K562 (cell line): ENCODE results near the gene PDHB. TPM values are rescaled to one million over a fixed set of nuclear protein-coding genes. Genes with fewer than 3 reads are reported as not detected.

Experiments
- AFF1 ChIP-seq, 2 experiments: fragments of 450-650 bp; IDR thresholded peaks; 2 replicates each; pipeline ENCODE4 v1.6.1; 2018; ENCODE audit warnings: mild to moderate bottlenecking in 2 of 2, low read depth in 1 of 2; ENCODE audit not compliant: partially characterized antibody in 2 of 2
- ATF7 ChIP-seq: fragments of 450-650 bp; IDR thresholded peaks from 2 replicates; pipeline ENCODE4 v1.7.1; 2014; ENCODE audit warnings: mild to moderate bottlenecking, moderate library complexity
- CBFA2T2 ChIP-seq: fragments of 450-650 bp; conservative IDR thresholded peaks from 2 replicates; pipeline ENCODE4 v1.6.1; 2017; ENCODE audit warnings: mild to moderate bottlenecking
- E2F3 ChIP-seq: fragments of 250-450 bp; sonication (Bioruptor Pico); IDR thresholded peaks from 2 replicates; pipeline ENCODE4 v1.4.0; 2020; ENCODE audit warnings: mild to moderate bottlenecking
- HDAC6 ChIP-seq: IDR thresholded peaks from 2 replicates; pipeline ENCODE4 v1.6.1; 2012; ENCODE audit warnings: low read depth, mild to moderate bottlenecking, control low read depth, inconsistent platforms, low read length, moderate library complexity
- HMBOX1 ChIP-seq: sonication (generic); IDR thresholded peaks from 2 replicates; pipeline ENCODE4 v1.6.1; 2016
- HNRNPK ChIP-seq: fragments of 200-400 bp; formaldehyde crosslinking; IDR thresholded peaks from one replicate; pipeline ENCODE4 v1.6.1; 2018; ENCODE audit warnings: mild to moderate bottlenecking, low read depth, low read length; ENCODE audit not compliant: poor library complexity, severe bottlenecking
- MNT ChIP-seq, 2 experiments: fragments of 450-650 bp; conservative IDR thresholded peaks; 2 replicates each; pipeline ENCODE4 v1.6.1; 2017; ENCODE audit warnings: mild to moderate bottlenecking in 2 of 2, moderate library complexity in 2 of 2
- MTA2 ChIP-seq: fragments of 450-650 bp; IDR thresholded peaks from 2 replicates; pipeline ENCODE4 v1.6.1; 2016; ENCODE audit warnings: low read depth
- PHTF2 ChIP-seq: fragments of 250-450 bp; sonication (Bioruptor Pico); IDR thresholded peaks from 2 replicates; pipeline ENCODE4 v1.5.0; 2021; ENCODE audit warnings: mild to moderate bottlenecking
- SAP30 ChIP-seq: fragments of 200-600 bp; sonication (generic); IDR thresholded peaks from 2 replicates; pipeline ENCODE4 v1.6.1; 2012; ENCODE audit warnings: borderline replicate concordance, low read depth, mild to moderate bottlenecking, moderate library complexity, low read length, control low read depth, inconsistent platforms; ENCODE audit not compliant: insufficient read depth, poor library complexity, severe bottlenecking
- SRSF9 ChIP-seq: fragments of 200-400 bp; formaldehyde crosslinking; IDR thresholded peaks from 2 replicates; pipeline ENCODE4 v1.6.1; 2017; ENCODE audit warnings: low read depth, low read length, borderline replicate concordance
- TCFL5 ChIP-seq: fragments of 250-450 bp; sonication (Bioruptor Pico); conservative IDR thresholded peaks from 2 replicates; pipeline ENCODE4 v1.6.1; 2021; ENCODE audit warnings: mild to moderate bottlenecking, moderate library complexity, matching md5 sums
- TEAD4 ChIP-seq, 2 experiments: sonication (generic) in 1 of 2; formaldehyde crosslinking in 1 of 2; IDR thresholded peaks; 2 replicates each; pipeline versions ENCODE4 v1.6.1 to v1.8.0; 2012 to 2022; ENCODE audit warnings: borderline replicate concordance in 1 of 2, inconsistent platforms in 1 of 2, low read length in 1 of 2, mild to moderate bottlenecking in 1 of 2, missing genetic modification reagents in 1 of 2
- XRCC3 ChIP-seq: fragments of 450-650 bp; IDR thresholded peaks from 2 replicates; pipeline ENCODE4 v1.6.1; 2017; ENCODE audit warnings: mild to moderate bottlenecking, moderate library complexity
- ZFP1 ChIP-seq: fragments of 450-650 bp; formaldehyde crosslinking; IDR thresholded peaks from 2 replicates; pipeline ENCODE4 v1.4.0; 2020; ENCODE audit warnings: mild to moderate bottlenecking, mixed read lengths
- ZFPM2 ChIP-seq: fragments of 250-450 bp; sonication (Bioruptor Pico); IDR thresholded peaks from 2 replicates; pipeline ENCODE4 v1.5.1; 2022; ENCODE audit warnings: mild to moderate bottlenecking
- ZNF165 ChIP-seq: fragments of 250-450 bp; sonication (Bioruptor Pico); IDR thresholded peaks from 2 replicates; pipeline ENCODE4 v1.4.0; 2020; ENCODE audit warnings: borderline replicate concordance
- ZNF561 ChIP-seq: fragments of 450-650 bp; formaldehyde crosslinking; conservative IDR thresholded peaks from 2 replicates; pipeline ENCODE4 v1.4.0; 2020; ENCODE audit warnings: mild to moderate bottlenecking, moderate library complexity
- ZNF589 ChIP-seq: fragments of 200-800 bp; sonication (Bioruptor generic); IDR thresholded peaks from 2 replicates; pipeline ENCODE4 v1.6.1; 2016; ENCODE audit warnings: low read depth, missing genetic modification characterization, missing compliant biosample characterization
- ZNF76 ChIP-seq: fragments of 250-450 bp; sonication (Bioruptor Pico); IDR thresholded peaks from 2 replicates; pipeline ENCODE4 v1.4.0; 2020; ENCODE audit warnings: mild to moderate bottlenecking, moderate library complexity, borderline replicate concordance
- polyA plus RNA-seq, 8 experiments: library from polyadenylated mRNA; depleted of rRNA in 4 of 8; stranded (reverse) in 5 of 8; unstranded in 3 of 8; fragments of >200 nt; fragmentation: Nextera tagmentation in 2 of 8; fragmentation: Illumina TruSeq in 1 of 8; extraction: Ambion mirVana in 2 of 8; extraction: Trizol in 1 of 8; gene quantifications; 2 replicates each; pipeline versions ENCODE4 v1.2.1 to v1.2.3, GENCODE V29; 2011 to 2014; ENCODE audit warnings: inconsistent platforms in 1 of 8, missing spikeins in 1 of 8
- total RNA-seq, 7 experiments: library from RNA; depleted of rRNA in 6 of 7; stranded (reverse); fragments of >200 nt in 6 of 7; fragmentation: Illumina TruSeq in 2 of 7; extraction: Trizol in 2 of 7; gene quantifications; 2 replicates each; pipeline versions ENCODE4 v1.2.1 to v1.2.3, GENCODE V29; 2011 to 2021; ENCODE audit warnings: low replicate concordance in 1 of 7

Gene PDHB
- total and polyA plus RNA-seq, 9 of the 15 experiments (the other 6 are each of a cell fraction or from before 2014, with no cell fraction given) = 51.2 to 178 (median 85.2) TPM

- TF ChIP-seq ZNF76 (CRISPR knock-in tag) (no peak), AFF1 (IDR thresholded peaks at IDR 0.05; ENCODE audit: low read depth in 1 of 2, partially characterized antibody in 2 of 2) (no peak), ATF7 (peak; percentile 47; the same call in 1 of the 2 replicates), ZFP1 (CRISPR knock-in tag) (no peak), SAP30 (no peak), XRCC3 (no peak), CBFA2T2 (peak; percentile 58), PHTF2 (CRISPR knock-in tag) (no peak), E2F3 (no peak), SRSF9 (no peak), ZNF561 (no peak), MTA2 (no peak), TCFL5 (no peak), MNT (conservative IDR thresholded peaks at IDR 0.05) (0 out of 4 replicates have a peak, but pooled peaks of 1 of the 2 experiments have one; percentile 37), HDAC6 (no peak), ZNF165 (CRISPR knock-in tag) (no peak), ZNF589 (CRISPR knock-in tag) (no peak), HNRNPK (no peak), HMBOX1 (no peak), TEAD4 (IDR thresholded peaks at IDR 0.05; ENCODE audit: low read length) (peak; percentile 81), TEAD4 (CRISPR knock-in tag; IDR thresholded peaks at IDR 0.05; ENCODE audit: borderline replicate concordance) (no peak), ZFPM2 (CRISPR knock-in tag) (no peak)
Observed at GRCh38 chr3:58471025-58471887, 37.6 kb upstream of the PDHB start (continued).
